OCI-M1 (cell line): Measurements from ENCODE around the gene GASK1A.
"Not testable (repeated sequence)": the region's sequence is repeated elsewhere in the genome, so short reads cannot be mapped to it uniquely, and the experiment has no call there.

ENCODE experiments used
- DNase-seq: peaks from one replicate; lab custom pipeline; 2025; lab: John Stamatoyannopoulos, UW

The GASK1A gene

DNA sequence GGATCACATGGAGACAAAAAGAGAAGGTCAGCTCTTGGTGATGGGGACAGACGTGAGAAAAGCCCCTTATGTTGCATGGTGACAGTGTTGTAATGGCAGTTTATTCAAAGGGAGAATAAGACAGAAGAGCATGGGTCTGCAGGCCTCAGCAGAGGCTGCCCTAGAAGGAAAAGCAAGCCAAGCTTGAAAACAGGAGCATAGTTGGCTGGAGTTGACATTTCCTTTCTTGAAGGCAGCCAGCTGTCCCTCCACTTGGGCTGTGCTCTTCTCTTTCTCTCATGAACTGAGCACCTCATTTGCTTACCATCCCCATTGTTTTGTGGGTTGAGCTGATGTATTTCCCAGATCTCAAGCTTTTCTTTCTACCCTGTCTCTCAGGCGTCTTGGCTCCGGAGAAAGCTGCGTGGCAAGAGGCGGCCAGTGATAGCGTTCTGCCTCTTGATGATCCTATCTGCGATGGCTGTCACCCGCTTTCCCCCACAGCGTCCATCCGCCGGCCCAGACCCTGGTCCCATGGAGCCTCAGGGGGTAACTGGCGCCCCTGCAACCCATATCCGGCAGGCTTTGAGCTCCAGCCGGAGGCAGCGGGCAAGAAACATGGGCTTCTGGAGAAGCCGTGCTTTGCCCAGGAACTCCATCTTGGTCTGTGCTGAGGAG, 52.9 kb downstream of the GASK1A start:
- DNase-seq: no peak

DNA sequence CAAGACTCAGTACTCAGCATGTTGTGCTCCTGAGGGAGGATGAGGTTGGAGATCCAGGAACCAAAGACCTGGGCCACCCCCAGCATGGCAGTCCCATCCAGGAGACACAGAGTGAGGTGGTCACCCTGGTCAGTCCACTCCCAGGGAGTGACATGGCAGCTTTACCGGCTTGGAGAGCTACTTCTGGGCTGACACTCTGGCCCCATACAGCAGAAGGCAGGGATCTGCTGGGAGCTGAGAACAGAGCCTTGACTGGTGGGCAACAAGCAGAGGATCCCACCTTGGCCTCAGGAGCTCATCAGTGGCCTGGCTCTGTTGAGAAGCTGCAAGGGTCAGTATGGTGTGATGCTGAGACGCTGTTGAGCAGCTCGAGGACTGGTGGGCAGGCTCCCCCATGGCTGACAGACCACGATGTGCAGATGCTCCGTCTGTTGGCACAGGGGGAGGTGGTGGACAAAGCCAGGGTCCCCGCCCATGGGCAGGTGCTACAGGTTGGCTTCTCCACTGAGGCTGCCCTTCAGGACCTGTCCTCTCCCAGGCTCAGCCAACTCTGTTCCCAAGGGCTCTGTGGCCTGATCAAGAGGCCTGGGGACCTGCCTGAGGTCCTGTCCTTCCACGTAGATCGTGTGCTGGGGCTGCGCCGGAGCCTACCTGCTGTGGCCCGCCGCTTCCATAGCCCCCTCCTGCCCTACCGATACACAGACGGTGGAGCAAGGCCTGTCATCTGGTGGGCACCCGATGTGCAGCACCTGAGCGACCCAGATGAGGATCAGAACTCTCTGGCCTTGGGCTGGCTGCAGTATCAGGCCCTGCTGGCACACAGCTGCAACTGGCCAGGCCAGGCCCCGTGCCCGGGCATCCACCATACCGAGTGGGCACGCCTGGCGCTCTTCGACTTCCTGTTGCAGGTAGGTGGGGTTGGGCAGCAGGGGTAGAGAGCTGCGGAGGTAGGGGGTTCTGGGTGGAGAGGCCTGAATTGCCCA, 53.8 kb downstream of the GASK1A start:
- DNase-seq: no peak

DNA sequence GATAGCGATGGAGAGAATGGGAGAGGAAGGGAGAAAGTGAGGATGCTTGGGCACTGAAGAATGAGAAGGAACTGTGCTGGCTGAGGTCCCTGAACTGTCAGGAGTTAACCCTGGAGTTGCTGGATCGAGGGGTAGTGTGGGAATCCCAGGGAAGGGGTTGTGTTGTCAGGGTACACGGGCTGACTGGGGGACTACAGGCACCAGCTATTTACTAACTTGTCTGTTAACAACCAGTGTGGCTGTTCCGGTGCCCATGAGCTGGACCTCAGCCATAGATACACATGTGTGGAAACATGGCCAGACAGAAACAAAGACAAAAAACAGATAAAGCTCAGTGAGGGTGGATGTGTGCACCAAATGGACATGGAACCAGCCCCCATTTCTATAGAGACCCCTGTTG, 55.1 kb downstream of the GASK1A start:
- no peak for DNase-seq

DNA sequence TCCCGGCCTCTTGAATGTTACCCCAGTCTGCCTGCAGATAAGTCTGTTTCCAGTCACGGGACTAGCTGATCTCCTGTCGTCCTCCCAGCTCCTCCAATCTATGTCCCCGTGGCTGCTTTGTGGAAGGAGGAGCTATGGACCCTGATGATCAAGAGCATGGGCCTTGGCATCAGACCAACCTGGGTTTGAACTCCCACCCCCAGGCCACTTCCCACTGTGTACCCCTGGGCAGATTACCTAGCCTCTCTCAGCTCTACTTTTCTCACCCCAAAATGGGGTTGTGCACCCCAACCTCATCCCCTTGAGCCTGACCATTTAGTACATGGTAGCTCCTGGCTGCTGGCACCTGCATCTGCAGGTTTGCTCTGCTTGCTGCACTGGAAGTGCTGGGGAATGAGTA, 55.8 kb downstream of the GASK1A start:
- no peak for DNase-seq

DNA sequence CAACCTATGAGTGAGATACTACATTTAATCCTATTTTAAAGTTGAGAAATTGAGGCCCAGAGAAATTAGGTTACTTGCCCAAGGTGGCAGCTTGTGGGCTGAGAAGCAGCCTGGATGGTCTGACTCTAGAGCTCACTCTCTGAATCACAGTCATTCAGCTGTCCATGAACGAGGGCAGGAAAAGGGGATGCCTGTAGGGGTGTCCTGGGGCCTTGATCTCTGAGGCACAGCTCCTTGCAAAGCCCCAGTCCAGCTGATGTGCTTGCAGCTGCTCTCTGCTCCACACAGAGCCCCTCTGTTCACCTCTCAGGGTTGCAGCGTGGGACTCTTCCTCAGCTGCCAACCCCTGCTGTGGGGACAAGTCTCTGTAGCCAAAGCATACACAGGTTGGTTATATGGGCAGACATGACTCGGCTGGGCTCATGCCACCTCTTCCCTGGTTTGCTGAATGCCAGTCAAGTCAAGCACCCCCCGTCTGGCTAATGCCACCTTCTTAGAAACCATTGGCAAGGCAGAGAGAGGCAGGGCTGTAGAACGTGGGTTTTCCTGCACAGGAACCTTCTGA, 56.8 kb downstream of the GASK1A start:
- no peak for DNase-seq

DNA sequence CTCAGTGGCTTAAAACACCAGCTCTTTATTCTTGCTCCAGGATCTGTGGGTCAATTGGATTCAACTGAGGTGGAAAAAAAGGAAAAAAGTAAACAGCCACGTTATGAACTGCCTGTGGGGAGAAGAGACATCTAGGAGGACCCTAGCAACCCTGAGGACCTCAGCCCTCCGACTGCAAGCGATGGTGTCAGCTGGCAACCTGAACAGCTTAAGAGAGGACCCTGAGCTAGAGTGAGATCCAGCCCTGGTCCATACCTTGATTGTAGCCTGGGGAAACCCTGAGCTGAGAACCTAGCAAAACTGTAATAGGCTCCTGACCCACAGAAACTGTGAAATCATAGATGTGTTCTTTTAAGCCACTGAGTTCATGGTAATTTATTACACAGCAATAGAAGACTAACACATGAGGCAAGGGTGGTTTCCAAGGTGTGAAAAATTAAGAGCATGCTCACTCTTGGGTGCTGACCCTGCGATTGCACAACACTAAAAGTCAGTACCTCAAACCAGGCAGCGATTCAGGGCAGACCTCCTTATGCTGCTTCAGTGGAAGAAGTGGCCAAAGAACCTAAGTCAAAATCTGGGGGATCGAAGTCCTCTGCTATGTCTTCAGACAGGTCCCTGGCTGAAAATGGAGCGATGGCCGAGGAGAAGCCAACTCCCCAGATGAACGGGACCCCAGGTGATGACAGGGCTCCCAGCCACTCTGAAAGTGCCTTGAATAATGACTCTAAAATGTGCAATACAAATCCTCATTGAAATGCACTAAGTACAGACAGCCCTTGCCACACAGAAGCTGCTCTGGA, 57.7 kb downstream of the GASK1A start:
- DNase-seq: no peak

DNA sequence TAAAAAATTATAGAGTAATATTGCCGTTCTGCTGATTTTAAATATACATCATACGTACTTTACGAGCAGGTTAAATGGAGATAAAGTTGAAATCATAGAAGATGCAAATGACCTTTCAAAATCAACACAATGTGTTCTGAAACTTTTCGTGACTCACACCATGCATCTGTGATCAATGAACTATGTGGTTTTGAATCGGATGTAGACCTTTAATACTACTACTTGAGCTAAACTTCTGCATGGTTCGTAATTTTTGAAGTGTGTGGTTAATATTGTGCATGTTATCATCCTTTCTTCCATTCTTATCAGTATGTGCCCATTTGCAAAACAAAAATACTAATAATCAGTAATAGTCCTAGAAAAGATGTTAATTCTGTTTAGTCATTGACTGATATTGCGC, 58.9 kb downstream of the GASK1A start:
- DNase-seq: no peak

DNA sequence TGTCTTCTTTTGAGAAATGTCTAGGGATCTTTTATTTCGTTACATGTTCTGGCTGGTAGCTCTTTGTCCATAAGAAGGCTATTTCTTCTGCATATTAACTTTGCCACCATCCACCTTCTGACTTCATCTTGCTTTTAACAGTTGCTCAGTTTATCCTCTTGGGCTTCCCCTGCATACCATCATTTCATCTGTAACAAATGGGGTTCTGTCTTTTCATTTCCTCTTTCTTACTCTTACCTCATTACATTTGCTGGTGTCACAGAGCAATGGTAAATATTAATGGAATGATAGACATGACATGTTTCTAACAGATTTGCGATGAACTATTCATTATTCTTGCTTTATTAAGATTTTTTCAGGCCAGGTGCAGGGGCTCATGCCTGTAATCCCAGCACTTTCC, 62.4 kb downstream of the GASK1A start:
- no peak for DNase-seq

DNA sequence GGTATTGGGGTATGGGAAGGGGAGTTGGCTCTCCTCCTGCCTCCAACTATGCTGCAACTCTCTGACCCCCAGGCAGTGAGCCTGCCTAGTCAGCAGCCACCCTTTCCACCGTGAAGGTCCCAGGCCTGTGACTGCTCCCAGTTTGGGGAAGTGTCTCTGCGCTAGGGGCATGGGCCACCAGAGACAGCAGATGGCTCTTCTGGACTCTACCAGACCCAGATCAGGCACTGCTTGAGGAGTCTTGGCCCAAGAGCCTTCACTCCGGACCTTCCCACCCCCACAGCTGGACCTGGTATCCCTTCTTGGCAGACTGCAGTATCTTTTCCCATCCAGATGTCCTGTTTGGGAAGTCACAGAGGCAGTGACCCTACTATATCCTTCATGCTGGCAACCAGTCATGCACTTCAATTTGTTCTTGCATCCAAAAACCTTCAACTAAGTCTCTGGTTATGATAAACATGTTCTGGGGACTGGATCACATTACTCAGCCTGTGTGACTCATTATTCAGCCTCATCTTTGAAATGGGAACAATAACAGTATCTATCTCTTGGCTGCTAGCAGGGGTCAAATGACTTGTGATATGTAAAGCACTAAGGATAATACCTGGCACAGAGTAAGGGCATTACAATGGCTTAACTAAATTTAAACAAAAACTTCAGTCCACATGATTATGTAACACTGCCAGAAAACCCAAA, 64.1 kb downstream of the GASK1A start:
- DNase-seq: no peak

DNA sequence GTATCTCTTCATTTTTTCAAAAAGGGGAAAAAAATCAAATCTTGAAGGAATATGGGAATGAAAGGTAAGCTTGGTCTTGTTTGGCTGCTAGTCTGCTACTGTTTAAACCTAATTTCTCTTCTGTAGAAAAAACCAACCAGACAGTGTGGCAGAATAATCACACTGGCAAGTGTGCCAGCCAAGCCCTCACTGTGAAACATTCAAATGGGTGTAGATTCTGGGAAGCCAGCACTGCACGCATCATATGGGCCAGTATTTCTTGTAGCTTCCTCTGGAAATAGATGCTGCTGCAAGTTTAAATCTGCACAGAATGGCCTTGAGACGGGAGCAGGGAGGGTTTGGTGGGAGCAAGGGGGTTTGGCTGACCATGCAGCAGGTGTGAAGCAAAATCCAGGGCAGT, 64.7 kb downstream of the GASK1A start:
- no peak for DNase-seq

DNA sequence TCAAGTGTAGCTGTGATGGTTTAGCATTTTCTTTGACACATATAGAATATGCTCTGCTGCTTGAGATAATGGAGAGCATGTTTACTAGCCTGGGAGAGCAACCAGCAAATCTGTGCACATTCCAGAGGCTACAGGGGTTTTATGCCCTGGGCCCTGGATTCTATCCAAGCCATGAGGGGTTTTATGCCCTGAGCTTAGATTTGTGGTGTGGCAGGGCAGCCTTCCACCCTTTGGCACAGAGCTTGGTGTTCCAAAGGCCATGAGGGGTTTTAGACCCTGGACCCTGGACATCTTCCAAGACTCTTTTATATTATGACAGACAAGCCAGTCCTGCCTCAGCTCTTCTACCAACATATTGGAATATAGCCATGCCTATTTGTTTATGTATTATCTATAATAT, 66.0 kb downstream of the GASK1A start:
- DNase-seq: not testable (repeated sequence)

DNA sequence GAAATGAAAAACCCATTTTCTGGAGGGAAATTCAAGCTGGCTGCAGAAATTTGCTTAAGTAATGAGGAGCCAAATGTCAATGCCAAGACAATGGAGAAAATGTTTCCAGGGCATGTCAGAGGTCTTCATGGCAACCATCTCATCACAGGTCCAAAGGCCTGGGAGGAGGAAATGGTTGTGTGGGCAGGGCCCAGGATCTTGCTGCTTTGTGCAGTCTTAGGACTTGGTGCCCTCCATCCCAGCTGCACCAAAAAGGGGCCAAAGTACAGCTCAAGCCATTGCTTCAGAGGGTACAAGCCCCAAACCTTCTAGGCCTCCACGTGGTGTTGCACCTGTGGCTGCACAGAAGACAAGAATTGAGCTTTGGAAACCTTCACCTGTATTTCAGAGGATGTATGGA, 67.5 kb downstream of the GASK1A start:
- no peak for DNase-seq

DNA sequence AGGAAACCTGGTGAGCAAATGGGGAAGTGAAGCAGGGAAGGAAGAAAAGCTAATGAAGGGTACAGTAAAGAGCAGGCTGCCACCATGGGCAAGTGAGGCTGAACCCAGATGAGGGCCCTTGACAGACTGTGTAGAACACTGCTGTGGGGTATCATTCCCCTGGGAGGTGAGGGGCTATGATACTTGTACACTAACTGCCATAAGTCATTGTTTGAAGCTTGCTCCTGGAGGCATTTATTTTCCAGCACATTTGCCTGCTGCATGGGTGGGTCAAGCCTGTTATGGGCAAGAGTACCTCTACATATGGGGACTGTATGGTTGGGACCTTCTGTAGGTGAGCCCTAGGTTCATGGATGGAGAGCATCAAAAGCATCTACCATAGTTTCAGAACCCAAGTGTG, 69.4 kb downstream of the GASK1A start:
- no peak for DNase-seq

DNA sequence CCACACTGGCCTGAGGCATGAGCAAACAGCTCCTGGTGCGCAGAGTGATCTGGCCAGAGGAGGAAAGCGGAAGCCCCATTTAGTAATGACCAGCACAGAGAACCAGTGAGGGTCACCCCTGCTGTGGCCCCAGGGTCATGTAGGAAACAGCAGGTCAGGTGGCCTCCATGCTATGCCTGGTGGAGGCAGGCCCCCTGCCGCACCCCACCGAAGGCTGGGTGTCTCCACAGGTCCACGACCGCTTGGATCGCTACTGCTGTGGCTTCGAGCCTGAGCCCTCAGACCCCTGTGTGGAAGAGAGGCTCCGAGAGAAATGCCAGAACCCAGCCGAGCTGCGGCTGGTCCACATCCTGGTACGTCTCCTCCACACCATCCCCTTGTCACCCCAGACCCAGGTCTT, 74.2 kb downstream of the GASK1A start:
- no peak for DNase-seq

DNA sequence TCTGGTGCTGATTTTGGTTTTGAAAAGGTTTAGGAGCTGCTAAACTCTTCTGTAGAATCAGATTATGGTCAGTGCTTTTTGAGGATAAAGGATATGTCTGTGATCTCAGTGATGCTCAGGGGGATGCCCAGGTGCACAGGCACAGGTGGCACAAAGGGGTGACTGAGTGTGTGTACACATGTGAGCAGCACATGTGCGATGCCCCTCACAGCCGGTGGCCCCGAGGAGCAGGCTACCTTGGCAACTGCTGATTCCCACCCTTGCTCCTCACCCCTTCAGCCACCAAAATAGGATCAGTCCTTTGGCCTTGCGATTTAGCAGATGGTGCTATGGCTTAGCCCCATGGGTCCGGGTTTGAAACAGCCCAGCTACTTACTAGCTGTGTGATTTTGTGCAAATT, 75.6 kb downstream of the GASK1A start:
- DNase-seq: no peak

DNA sequence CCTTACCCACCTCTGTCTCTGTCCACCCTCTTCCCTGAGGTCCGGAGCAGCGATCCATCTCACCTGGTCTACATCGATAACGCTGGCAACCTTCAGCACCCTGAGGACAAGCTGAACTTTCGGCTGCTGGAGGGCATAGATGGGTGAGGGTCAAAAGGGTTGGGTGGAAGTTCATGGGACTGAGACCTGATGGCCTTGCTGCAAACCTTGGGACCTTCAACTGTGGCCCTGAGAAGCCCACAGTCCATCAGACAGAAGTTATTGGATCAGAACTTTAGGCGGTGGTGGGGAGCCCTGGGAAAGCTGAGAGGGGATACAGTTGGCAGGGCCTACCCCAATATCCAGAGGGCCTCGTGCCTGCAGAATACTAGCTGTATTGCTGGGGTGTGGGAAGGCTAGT, 76.3 kb downstream of the GASK1A start:
- no peak for DNase-seq

DNA sequence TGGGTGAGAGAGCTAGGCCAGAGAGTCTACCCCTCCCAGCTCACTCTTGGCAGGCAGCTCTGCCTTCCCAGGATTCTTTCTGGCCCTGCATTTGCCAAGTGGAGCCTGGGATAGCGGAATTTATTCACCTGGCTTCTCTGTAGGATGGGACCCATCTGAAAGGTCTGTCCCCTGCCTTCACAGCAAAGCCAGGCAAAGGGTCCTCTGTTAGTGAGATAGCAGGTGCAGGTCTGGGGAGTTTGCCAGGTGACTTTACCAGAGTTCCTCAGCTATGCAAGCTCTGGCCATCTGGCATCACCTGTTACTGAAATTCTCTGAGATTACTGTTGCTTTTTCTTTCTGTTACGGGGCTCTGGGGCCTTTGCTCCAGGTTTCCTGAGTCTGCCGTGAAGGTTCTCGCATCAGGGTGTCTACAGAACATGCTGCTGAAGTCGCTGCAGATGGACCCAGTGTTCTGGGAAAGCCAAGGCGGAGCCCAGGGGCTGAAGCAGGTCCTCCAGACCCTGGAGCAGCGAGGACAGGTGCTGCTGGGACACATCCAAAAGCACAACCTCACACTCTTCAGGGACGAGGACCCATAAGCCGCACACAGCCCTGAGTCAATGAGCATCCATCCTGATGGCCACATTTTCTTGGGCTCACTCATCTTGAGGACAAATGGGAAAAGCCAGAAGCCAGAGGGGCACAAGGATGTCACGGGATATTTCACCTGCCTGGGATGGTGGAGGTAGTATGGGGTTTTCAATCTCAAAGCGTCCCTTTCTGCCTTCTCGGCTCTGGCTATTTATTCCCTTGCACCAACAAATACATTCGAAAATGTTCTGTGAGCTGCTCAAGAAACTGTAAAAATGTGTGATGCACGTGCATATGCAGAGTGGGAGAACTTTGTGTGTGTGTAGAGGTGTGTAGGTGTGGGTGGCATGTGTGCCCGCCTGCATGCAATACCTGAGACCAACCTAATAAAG, 77.0 kb downstream of the GASK1A start:
- DNase-seq: no peak

DNA sequence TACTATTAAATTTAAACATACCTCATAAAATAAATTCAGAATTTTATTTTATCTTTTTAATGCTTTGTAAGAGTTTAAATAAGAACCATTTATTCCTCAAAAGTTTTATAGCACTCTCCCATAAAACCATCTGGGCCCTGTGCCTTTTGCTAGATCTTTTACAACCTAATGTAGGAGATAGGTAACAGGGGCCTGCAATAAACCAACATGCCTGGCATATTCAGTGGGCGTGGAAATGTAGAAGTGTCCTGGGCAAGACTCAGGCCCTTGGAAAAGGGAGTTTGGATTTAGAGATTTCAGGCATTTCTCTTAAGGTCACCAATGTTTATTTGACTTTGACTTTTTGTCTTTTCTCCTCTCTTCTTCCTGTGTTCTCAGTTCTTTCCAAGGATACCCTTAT, 80.3 kb downstream of the GASK1A start:
- DNase-seq: no peak

DNA sequence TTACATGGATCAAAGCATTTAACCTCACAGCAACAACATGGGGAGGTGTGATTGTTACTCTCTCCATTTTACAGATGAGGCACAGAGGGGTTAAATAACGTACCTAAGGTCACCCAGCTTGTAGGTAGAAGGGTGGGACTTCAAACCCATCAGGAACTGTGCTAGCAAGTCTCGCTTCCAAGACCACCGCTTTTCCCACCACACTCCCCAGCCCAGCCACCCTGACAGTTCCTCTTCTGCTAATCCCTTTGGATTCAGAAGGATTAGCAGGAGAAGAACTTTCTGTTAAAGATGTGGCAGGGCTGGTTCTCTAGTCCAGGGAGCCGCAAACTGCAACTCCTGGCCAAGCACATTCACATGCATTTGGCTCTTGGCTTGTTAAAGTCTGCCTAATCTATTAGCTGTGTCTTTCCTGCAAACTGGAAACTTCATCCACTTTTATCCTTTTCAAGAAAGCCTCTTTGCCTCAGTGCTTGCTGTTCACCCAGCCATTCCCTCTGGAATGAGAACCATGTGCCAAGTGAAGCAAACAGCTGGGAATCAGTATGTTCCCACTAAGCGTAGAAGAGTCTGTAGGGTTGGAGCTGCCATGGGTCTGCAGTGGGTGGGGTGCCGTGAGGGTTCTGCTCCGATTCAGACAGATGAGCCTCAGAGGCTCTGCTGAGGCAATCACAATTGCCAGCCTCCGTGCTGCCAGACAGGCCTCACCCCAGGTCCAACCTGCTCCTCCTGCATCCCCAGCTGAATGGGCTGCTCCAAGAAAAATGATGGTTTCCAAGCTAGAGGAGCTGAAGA, 82.2 kb downstream of the GASK1A start:
- no peak for DNase-seq
